Glomerular endothelial cell (primary cell): ENCODE measurements around the gene CIB1. TPM values are rescaled to one million over a fixed set of nuclear protein-coding genes. Genes with fewer than 3 reads are reported as not detected.

Source experiments
- DNase-seq: peaks from one replicate; pipeline ENCODE4 v3.0.0-alpha.2; 2011; ENCODE audit warnings: low read depth, low spot score; ENCODE audit errors: extremely low read depth
- total RNA-seq: library from RNA; depleted of rRNA; stranded (reverse); fragments of >200 nt; gene quantifications from 2 replicates; pipeline ENCODE4 v1.2.3, GENCODE V29; 2015

Gene CIB1
- total RNA-seq, 1 donor from 2014 or later, result 44.9 TPM

GRCh38 chr15:90241343-90242192 lies 7.8 kb upstream of the CIB1 start:
- no peak for DNase-seq

DNA sequence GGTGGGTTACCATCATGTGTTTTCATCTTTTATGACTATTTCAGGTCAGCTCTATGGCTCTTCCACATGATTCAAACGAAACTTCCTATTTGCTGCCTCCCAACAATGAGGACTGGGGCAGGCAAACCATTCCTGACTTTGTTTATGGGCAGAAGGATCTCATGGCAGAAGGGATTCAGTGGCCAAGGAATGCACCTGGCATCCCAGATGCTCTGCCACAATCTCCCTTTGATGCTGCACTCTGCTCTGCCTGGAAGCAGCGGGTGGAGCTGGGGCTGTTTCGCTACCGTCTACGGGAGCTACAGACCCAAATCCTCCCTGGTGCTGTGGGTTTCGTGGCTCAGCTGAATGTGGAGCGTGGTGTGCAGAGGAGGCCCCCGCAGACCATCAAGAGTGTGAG lies 7.1 kb upstream of the CIB1 start:
- no peak for DNase-seq

DNA sequence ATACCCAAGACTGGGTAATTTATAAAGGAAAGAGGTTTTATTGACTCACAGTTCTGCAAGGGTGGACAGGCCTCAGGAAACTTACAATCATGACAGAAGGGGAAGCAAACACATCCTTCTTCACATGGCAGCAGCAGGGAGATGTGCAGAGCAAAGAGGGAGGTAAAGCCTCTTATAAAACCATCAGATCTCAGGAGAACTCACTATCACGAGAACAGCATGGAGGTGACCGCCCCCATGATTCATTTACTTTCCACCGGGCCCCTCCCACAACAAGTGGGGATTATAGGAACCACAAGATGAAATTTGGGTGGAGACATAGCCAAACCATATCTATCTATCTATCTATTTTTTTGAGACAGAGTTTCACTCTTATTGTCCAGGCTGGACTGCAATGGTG lies 5.6 kb upstream of the CIB1 start:
- no peak for DNase-seq

DNA sequence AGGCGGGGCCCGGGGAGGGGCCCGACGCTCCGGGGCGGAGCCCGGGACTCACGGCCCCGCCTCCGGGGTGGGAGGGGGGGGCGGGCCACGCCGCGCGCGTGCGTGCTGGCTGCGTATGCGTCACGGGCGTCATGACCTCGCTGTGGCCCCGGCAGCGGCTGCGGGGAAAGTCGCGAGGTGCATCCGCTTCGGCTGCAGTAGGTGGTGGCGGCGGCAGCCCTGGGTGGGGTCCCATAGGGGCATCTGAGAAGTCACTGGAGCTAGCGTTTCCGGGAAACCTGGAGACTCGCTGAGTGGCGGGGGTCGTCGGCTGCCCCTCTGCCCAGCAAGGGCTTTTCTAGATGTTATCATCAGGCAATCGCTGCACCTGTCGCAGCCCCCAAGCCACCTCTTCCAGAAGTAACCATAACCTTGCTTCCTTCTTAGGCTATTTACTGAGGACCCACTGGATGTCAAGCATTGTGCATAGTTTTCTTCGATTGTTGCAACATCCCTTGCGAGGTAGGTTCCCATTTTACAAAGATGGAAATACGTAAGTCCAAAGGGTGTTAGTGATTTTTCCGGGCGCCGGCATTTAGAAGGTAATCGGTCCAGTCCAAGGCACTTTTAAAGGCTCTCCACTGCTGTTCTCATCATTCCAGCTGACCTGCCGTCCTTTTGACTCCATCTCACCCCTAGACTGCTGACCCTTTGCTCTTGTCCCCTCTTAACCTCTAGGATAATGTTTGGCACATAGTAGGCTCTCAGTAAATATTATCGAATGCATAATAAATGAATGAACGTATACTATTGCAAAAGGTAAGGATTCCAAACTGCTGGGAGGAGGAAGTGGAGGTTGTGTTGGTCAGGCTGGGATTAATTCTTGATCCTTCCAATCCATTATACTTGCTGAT lies 601 bp upstream of the CIB1 start, which contains the start of gene GDPGP1:
Gene GDPGP1, plus strand, starts transcription at position 114 of the 893 bp plus-strand sequence. CDS start 6,700 bp downstream, outside the sequence.
- DNase-seq, result no peak

GRCh38 chr15:90232941-90233386 lies 777 bp downstream of the CIB1 start:
- no peak for DNase-seq

- no peak for DNase-seq
Measured at GRCh38 chr15:90232196-90232595, 1.5 kb downstream of the CIB1 start.

- no peak for DNase-seq
Measured at GRCh38 chr15:90231028-90232017, 2.4 kb downstream of the CIB1 start.

GRCh38 chr15:90230610-90231009 lies 3.1 kb downstream of the CIB1 start:
- no peak for DNase-seq

DNA sequence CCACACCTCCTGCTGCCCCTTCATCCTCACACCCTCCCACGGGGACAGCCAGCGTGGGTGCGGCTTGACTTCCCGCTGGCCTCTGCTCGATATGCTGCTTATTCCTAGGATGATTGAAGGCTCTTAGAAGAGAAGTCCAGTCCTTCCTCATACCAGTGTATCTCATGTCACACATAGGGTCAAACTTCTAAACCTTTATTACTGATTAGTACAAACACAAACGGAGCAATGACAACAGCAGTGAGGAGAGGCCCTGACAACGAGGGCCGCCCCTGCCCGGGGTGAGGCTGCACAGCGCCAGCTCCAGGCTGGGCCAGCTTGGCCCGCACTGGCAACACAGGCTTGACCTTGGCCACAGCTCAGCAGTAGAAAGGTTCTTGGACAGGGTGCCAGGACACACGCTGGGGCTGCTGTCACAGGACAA lies 3.7 kb downstream of the CIB1 start:
- DNase-seq, result no peak

DNA sequence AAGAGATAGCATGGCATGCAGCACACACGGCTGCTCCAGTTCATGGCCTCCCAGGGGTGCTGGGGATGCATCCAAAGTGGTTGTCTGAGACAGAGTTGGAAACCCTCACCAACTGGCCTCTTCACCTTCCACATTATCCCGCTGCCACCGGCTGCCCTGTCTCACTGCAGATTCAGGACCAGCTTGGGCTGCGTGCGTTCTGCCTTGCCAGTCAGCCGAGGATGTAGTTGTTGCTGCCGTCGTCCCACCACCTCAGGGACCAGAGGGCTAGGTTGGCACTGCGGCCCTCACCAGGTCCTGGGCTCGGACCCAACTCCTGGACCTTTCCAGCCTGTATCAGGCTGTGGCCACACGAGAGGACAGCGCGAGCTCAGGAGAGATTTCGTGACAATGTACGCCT lies 4.8 kb downstream of the CIB1 start:
- DNase-seq, result no peak

DNA sequence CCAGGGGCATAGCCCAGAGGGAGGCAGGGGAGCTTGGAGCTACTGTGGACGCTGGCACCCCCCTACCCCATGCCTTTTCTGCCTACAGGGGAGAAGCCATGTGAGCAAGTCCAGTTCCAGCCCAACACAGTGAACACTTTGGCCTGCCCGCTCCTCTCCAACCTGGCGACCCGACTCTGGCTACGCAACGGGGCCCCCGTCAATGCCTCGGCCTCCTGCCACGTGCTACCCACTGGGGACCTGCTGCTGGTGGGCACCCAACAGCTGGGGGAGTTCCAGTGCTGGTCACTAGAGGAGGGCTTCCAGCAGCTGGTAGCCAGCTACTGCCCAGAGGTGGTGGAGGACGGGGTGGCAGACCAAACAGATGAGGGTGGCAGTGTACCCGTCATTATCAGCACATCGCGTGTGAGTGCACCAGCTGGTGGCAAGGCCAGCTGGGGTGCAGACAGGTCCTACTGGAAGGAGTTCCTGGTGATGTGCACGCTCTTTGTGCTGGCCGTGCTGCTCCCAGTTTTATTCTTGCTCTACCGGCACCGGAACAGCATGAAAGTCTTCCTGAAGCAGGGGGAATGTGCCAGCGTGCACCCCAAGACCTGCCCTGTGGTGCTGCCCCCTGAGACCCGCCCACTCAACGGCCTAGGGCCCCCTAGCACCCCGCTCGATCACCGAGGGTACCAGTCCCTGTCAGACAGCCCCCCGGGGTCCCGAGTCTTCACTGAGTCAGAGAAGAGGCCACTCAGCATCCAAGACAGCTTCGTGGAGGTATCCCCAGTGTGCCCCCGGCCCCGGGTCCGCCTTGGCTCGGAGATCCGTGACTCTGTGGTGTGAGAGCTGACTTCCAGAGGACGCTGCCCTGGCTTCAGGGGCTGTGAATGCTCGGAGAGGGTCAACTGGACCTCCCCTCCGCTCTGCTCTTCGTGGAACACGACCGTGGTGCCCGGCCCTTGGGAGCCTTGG lies 5.6 kb downstream of the CIB1 start:
- DNase-seq, result no peak

DNA sequence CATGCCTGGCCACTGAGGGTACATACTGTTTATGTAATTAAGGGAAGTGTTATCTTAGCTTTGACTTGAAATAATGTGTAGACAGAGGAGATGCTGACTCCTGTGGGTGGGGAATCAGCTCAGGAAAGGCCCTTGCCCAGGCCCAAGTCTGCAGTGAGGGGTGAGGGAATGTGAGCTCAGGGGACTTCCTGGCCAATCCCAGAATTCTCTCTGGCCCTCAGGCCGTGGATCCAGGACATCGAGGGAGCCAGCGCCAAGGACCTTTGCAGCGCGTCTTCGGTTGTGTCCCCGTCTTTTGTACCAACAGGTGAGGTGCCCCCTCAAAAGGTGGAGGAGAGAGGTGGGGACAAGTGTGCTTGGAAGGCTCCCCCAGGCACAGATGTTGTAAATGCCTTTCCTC lies 6.4 kb downstream of the CIB1 start:
- no peak for DNase-seq

- no peak for DNase-seq
Measured at GRCh38 chr15:90225504-90226234, 8.1 kb downstream of the CIB1 start.

DNA sequence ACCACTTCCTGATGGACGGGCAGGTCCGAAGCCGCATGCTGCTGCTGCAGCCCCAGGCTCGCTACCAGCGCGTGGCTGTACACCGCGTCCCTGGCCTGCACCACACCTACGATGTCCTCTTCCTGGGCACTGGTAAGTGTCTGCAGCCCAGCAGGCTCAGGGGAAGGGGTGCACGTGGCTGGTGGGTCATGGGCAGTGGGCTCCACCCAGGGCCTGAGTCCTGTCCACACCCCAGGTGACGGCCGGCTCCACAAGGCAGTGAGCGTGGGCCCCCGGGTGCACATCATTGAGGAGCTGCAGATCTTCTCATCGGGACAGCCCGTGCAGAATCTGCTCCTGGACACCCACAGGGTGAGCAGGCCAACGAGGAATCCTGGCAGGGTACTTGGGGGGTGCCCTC lies 8.7 kb downstream of the CIB1 start:
- DNase-seq, result no peak

GRCh38 chr15:90223441-90224165 lies 10.1 kb downstream of the CIB1 start:
- DNase-seq, result no peak

DNA sequence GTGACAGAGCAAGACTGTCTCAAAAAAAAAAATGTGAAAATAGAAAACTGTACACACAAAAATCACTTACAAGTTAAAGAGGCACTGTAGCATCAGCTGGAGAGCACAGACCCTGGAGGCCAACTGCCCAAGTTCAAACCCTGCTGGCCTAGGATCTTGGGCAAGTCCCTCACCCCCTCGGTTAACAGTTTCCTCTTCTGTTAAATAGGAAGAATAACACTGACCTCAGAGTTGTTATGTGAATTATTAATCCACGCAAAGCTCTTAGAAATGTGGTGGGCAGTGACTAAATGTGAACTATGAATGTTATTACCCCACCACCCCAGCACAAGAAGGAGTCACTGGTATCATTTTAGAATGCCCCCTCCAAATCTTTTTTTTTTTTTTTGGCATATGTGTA lies 11.2 kb downstream of the CIB1 start:
- no peak for DNase-seq

GRCh38 chr15:90221246-90221900 lies 12.4 kb downstream of the CIB1 start:
- DNase-seq, result peak; percentile 33
